Measurements from ENCODE around the gene SLC7A10.

Gene SLC7A10

DNA sequence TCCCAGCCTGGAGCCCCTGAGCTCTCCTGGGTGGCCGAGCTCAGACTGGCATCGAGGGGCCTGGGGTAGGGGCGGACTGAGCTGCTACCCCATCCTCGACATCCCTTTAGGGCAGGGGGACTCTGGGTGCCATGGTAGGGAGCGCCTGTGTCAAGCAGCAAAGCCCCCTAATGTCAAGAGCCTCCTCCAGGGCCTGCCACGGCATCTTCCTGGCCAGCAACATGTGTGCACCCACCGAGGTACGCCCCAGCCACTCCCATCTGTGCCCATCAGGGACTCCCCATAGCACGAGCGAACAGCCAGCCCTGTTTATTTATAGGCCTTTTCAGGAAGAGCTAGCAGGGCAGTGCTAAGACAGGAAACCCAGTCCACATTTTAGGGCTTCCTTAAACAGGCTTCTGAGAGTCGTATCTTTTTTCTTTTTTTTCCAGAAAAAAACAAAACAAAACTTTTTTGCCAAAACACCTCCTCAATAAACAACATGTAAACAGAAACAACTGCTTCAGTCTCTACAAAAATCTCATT is 17.2 kb downstream of the SLC7A10 start:
- TF ChIP-seq, protein P1, sequence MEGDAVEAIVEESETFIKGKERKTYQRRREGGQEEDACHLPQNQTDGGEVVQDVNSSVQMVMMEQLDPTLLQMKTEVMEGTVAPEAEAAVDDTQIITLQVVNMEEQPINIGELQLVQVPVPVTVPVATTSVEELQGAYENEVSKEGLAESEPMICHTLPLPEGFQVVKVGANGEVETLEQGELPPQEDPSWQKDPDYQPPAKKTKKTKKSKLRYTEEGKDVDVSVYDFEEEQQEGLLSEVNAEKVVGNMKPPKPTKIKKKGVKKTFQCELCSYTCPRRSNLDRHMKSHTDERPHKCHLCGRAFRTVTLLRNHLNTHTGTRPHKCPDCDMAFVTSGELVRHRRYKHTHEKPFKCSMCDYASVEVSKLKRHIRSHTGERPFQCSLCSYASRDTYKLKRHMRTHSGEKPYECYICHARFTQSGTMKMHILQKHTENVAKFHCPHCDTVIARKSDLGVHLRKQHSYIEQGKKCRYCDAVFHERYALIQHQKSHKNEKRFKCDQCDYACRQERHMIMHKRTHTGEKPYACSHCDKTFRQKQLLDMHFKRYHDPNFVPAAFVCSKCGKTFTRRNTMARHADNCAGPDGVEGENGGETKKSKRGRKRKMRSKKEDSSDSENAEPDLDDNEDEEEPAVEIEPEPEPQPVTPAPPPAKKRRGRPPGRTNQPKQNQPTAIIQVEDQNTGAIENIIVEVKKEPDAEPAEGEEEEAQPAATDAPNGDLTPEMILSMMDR (IDR thresholded peaks at IDR 0.05; ENCODE audit: control extremely low read depth, extremely low read depth, low read depth, missing control alignments) = no peak
- CTCF ChIA-PET = no interaction called here
- DNase-seq (ENCODE audit: extremely low spot score) = no peak
- POLR2A ChIA-PET = no interaction called here

DNA sequence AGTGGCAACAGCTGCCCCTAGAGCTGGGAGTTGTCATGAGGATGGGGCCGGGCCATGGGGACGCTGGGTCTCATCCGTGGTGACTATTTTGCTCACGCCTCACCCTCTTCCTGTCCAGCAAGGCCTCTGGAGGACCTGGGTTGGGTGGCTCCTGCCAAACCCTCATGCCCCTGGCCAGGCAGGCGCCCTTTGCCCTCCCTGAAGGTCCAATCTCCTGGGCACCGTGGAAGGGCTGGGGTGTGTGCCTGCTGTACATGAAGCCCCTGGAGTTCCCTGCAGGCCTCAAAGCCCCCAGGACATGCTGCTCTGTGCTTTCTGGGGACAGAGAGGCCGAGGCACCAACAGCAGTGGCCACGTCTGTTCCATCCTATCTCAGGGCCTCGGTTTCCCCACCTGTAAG is 17.7 kb downstream of the SLC7A10 start:
- ChIA-PET CTCF (no interaction called here), POLR2A (no interaction called here)
- DNase-seq (ENCODE audit: extremely low spot score) = no peak
- TF ChIP-seq, protein P1 (IDR thresholded peaks at IDR 0.05; ENCODE audit: control extremely low read depth, extremely low read depth, low read depth, missing control alignments) = no peak

DNA sequence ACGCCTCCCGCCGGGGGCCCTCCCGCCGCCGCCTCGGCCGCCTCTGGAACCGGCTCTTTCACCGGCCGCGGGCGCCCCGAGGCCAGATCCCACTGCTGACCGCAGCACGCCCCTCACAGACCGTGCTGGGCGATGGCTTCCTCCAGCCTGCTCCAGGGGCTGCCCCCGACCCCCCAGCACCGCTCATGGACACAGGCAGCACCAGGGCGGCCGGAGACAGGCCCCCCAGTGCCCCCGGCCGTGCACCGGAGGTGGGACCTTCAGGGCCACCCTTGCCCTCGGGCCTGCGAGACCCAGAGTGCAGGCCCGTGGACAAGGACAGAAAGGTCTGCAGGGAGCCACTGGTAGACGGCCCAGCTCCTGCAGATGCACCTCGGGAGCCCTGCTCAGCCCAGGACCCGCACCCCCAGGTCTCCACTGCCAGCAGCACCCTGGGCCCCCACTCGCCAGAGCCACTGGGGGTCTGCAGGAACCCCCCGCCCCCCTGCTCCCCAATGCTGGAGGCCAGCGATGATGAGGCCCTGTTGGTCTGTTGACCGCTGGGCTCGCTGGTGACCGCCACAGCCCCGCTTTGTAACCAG is 18.5 kb downstream of the SLC7A10 start:
- no peak for DNase-seq (ENCODE audit: extremely low spot score)
- POLR2A ChIA-PET = no interaction called here

DNA sequence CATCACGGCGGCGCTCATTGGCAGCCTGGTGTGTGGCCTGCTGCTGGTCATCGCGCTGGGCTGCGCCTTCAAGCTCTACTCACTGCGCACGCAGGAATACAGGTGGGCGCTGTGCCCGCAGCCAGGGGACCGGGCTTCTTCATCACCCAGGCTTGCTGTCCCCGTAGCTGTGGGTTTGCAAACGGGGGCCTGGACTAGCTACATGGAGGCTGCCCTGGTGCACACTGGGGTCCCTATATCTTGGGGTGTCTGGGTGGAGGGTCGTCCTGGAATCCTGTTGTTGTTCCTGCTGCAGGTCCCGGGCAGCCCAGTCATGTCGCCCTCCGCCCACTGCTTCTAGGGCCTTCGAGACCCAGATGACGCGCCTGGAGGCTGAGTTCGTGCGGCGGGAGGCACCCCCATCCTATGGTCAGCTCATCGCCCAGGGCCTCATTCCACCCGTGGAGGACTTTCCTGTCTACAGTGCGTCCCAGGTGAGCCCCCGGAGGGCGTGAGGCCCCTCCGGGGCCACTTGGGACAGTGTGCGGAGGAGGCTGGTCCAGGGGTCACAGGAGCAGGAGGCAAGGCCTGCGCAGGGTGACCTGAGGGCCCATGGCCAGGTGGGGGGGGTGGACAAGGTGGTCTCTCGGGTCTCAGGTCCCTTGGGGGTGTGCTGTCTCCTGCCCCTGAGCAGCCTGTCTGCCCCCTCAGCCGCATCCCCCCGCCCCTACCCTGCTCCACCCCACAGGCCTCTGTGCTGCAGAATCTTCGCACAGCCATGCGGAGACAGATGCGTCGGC is 19.2 kb downstream of the SLC7A10 start:
- ChIA-PET POLR2A (no interaction called here), CTCF (no interaction called here)
- TF ChIP-seq, protein P1 (IDR thresholded peaks at IDR 0.05; ENCODE audit: control extremely low read depth, extremely low read depth, low read depth, missing control alignments) = no peak
- no peak for DNase-seq (ENCODE audit: extremely low spot score)

More for the DNA sequence above, 18.5 kb downstream of the SLC7A10 start:
- CTCF ChIA-PET = no interaction called here
- TF ChIP-seq, protein P1 (IDR thresholded peaks at IDR 0.05; ENCODE audit: control extremely low read depth, extremely low read depth, low read depth, missing control alignments) = no peak

DNA sequence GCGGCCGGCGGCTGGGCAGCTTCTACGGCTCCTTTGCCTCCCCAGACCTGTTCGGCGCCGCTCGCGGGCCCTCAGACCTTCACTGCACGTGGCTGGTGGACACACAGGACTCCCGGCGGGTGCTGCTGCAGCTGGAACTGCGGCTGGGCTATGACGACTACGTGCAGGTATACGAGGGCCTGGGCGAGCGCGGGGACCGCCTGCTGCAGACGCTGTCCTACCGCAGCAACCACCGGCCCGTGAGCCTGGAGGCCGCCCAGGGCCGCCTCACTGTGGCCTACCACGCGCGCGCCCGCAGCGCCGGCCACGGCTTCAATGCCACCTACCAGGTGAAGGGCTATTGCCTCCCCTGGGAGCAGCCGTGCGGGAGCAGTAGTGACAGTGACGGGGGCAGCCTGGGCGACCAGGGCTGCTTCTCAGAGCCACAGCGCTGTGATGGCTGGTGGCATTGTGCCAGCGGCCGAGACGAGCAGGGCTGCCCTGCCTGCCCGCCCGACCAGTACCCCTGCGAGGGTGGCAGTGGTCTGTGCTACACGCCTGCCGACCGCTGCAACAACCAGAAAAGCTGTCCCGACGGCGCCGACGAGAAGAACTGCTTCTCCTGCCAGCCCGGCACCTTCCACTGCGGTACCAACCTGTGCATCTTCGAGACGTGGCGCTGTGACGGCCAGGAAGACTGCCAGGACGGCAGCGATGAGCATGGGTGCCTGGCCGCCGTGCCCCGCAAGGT is 20.0 kb downstream of the SLC7A10 start:
- TF ChIP-seq, protein P1 (IDR thresholded peaks at IDR 0.05; ENCODE audit: control extremely low read depth, extremely low read depth, low read depth, missing control alignments) = no peak
- no peak for DNase-seq (ENCODE audit: extremely low spot score)
- CTCF ChIA-PET = no interaction called here
- POLR2A ChIA-PET = no interaction called here

DNA sequence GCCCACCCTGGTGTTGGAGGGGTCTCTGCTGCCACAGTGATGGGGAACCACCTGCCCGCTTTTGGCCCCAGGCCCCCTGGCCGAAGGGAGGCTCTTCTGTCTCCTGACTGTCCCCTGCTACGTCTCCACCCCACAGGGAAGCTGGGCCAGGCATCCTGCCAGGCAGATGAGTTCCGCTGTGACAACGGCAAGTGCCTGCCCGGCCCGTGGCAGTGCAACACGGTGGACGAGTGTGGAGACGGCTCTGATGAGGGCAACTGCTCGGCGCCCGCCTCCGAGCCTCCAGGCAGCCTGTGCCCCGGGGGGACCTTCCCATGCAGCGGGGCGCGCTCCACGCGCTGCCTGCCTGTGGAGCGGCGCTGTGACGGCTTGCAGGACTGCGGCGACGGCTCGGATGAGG is 20.5 kb downstream of the SLC7A10 start:
- ChIA-PET CTCF (no interaction called here), POLR2A (no interaction called here)
- DNase-seq (ENCODE audit: extremely low spot score) = no peak
- TF ChIP-seq, protein P1 (IDR thresholded peaks at IDR 0.05; ENCODE audit: control extremely low read depth, extremely low read depth, low read depth, missing control alignments) = no peak

All from GM10248 (cell line).